ENCODE measurements around the gene EHF. TPM values are rescaled to one million over a fixed set of nuclear protein-coding genes. Genes with fewer than 3 reads are reported as not detected.
A peak's percentile ranks its signal among the peaks of the same experiment; 100 is the strongest.

EHF gene
- total RNA-seq, 2 donors from 2014 or later: 164 to 332 TPM

DNA sequence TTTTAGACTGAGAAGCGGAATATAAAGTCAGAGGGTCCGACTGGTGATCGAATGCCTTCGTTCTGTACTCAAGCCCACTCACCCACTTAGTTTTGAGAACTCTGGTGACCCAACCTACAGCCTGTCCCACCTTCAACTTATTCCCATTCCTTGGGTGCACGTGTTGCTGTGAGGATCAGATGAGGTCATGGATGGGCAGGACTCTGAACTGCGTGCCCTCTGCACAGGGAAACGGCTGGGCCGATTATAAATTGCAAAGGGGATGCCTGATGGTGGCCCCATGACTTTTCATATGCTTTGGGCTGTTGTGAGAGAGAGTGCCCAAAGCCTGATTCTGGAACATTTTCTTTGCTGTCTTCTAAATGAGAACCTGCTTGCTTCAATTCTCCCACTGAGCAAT lies 16.0 kb upstream of the EHF start:
- no peaks in the 10 kb centered on the region for H3K27me3 ChIP-seq (replicated peaks; ENCODE audit: insufficient read depth)
- H3K27ac ChIP-seq: no peak overlapping the region
- no peak for DNase-seq (ENCODE audit: low spot score)
- no peaks in the 10 kb centered on the region for H3K36me3 ChIP-seq
- no peaks in the 10 kb centered on the region for H3K4me1 ChIP-seq (replicated peaks)
- TF ChIP-seq POLR2A (IDR thresholded peaks at IDR 0.05) (no peak), CTCF (IDR thresholded peaks at IDR 0.05) (no peak), POLR2AphosphoS5 (IDR thresholded peaks at IDR 0.05) (no peak)
- H3K4me3 ChIP-seq: no peak overlapping the region
- WGBS: 82% methylated on average over 8 of the region's 8 CpGs
- no peaks in the 10 kb centered on the region for H3K9me3 ChIP-seq
- intact Hi-C loops (cut with DNase I): no loop called here

DNA sequence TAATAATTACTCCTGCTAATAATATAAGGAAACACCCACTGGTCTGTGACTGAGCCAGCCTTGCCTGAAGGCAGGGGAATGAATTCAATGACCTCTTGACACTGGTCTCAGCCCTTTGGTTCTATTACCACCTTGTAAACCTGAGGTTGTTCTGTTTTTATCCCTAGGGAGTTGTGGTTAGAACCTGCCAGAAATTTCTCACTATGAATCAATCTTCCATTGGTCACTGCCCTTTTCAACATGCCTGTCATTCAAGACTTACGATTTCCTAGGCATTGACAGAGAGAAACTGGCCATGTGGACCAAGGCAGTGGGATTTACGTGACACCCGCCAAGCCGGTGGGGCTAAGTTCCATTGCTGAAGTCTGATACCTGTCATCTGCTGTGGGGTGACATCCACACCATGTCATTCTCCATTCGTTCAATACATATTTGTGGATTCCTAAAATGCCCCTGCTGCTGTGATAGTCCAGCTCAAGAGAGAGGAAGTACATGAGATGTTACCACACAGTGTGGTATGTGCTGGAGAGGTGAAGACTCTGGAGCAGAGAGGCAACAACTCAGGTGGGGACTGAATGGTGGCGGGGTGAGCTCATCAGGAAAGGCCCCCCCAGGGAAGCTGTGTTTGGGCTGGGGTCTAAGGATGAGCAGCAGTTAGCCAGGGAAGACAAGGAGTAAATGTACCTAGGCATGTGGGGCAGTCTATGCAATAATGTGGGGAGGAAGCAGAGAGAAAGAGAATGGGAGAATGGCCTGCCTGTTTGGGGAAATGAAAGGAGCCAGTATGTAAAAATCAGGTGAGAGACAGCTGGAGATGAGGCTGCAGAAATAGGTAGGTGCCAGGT lies 15.2 kb upstream of the EHF start:
- no peak overlapping the region for H3K27ac ChIP-seq
- H3K4me1 ChIP-seq (replicated peaks): no peaks in the 10 kb centered on the region
- H3K9me3 ChIP-seq: no peaks in the 10 kb centered on the region
- H3K27me3 ChIP-seq (replicated peaks; ENCODE audit: insufficient read depth): no peaks in the 10 kb centered on the region
- intact Hi-C loops (cut with DNase I): no loop called here
- WGBS: 94% methylated on average over 6 of the region's 6 CpGs
- no peak overlapping the region for H3K4me3 ChIP-seq
- no peak for TF ChIP-seq POLR2AphosphoS5 (IDR thresholded peaks at IDR 0.05)
- no peak for TF ChIP-seq POLR2A (IDR thresholded peaks at IDR 0.05)
- TF ChIP-seq CTCF (IDR thresholded peaks at IDR 0.05): no peak
- DNase-seq (ENCODE audit: low spot score): no peak
- no peaks in the 10 kb centered on the region for H3K36me3 ChIP-seq

DNA sequence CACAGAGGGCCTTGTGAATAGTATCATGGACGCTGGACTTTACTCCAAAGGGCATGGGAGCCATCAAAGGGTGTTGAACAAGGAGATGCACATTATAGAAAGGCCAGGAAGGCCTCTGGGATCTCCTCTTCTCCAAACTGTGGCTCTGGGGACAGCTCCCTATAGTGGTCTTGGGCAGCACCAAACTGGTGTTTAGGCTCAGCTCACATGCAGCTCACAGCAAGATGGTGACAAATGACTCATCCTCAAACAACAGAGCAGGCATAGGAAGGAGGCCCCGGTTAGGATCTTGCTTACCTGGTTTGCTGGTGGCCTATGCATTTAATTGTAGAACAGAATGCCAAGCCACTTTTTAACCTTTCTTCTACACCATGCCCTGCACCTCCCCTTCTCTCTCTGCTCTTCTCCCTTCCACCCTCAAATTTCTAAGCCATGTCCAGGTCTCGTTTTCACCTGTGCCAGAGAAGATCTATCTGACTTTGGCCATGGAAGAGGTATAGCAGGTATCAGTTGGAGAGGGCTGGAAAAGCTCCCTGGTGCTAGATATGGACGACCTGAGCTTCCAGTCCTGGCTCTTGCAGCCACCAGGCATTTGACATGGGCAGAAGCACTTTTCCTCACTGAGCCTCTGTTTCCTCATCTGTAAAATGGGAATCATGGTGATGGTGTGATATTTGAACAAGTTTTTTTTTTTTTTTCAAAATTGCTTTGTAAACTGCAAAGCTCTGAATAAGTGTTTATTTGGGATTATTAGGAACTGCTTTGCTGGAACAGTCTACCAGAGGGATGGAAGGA lies 14.4 kb upstream of the EHF start:
- intact Hi-C loops (cut with DNase I): no loop called here
- TF ChIP-seq POLR2A (IDR thresholded peaks at IDR 0.05) (no peak), CTCF (IDR thresholded peaks at IDR 0.05) (no peak), POLR2AphosphoS5 (IDR thresholded peaks at IDR 0.05) (no peak)
- 65% methylated on average over 4 of the region's 4 CpGs for WGBS
- Histone ChIP-seq H3K36me3 (no peaks in the 10 kb centered on the region), H3K4me1 (replicated peaks) (no peaks in the 10 kb centered on the region), H3K27ac (no peak overlapping the region), H3K27me3 (replicated peaks; ENCODE audit: insufficient read depth) (no peaks in the 10 kb centered on the region), H3K4me3 (no peak overlapping the region), H3K9me3 (no peaks in the 10 kb centered on the region)
- DNase-seq (ENCODE audit: low spot score): no peak

- H3K27ac ChIP-seq: peak overlapping the region in 1 of 2 donors; percentile 25
- no peaks in the 10 kb centered on the region for H3K27me3 ChIP-seq (replicated peaks; ENCODE audit: insufficient read depth)
- no peak for DNase-seq (ENCODE audit: low spot score)
- WGBS: 82% methylated on average over 7 of the region's 7 CpGs
- no peaks in the 10 kb centered on the region for H3K4me1 ChIP-seq (replicated peaks)
- no peaks in the 10 kb centered on the region for H3K9me3 ChIP-seq
- H3K4me3 ChIP-seq: no peak overlapping the region
- intact Hi-C loops (cut with DNase I): no loop called here
- TF ChIP-seq POLR2A (IDR thresholded peaks at IDR 0.05): no peak
- no peak for TF ChIP-seq POLR2AphosphoS5 (IDR thresholded peaks at IDR 0.05)
- no peak for TF ChIP-seq CTCF (IDR thresholded peaks at IDR 0.05)
- H3K36me3 ChIP-seq: no peaks in the 10 kb centered on the region
Measured at GRCh38 chr11:34609187-34609751, 11.6 kb upstream of the EHF start.

All from prostate gland (tissue), 2 donors.